ENCODE measurements around the gene OR5A2. TPM values are rescaled to one million over a fixed set of nuclear protein-coding genes. Genes with fewer than 3 reads are reported as not detected.

Gene OR5A2
- total RNA-seq, 6 experiments from 2014 or later: not detected

- intact Hi-C loops (cut with DNase I): no loop called here
- ATAC-seq (peak in 3 of 4 donors; percentile 19 to 59 (median 51)), DNase-seq (no peak)
- 39% methylated on average over 2 of the region's 2 CpGs for WGBS (ENCODE audit: insufficient coverage, low coverage, low lambda C conversion rate, missing lambda C conversion rate)
- no peaks in the 10 kb centered on the region for H3K27me3 ChIP-seq
- TF ChIP-seq POLR2A (IDR thresholded peaks at IDR 0.05): no peak
- H3K36me3 ChIP-seq: no peaks in the 10 kb centered on the region
- no peak overlapping the region for H3K27ac ChIP-seq
- H3K9me3 ChIP-seq: no peaks in the 10 kb centered on the region
- no peak overlapping the region for H3K4me3 ChIP-seq
- H3K4me1 ChIP-seq: no peaks in the 10 kb centered on the region
Measured at GRCh38 chr11:59423835-59424234, 2.4 kb downstream of the OR5A2 start.

- TF ChIP-seq POLR2A (IDR thresholded peaks at IDR 0.05): no peak
- TF ChIP-seq CTCF (IDR thresholded peaks at IDR 0.05): no peak
- no peak for DNase-seq
- intact Hi-C loops (cut with DNase I): no loop called here
Measured at GRCh38 chr11:59418156-59418555, 8.1 kb downstream of the OR5A2 start.

GRCh38 chr11:59417023-59417422 lies 9.2 kb downstream of the OR5A2 start:
- Histone ChIP-seq H3K4me1 (no peaks in the 10 kb centered on the region), H3K27me3 (no peaks in the 10 kb centered on the region), H3K4me3 (no peak overlapping the region), H3K27ac (no peak overlapping the region), H3K36me3 (no peaks in the 10 kb centered on the region), H3K9me3 (no peaks in the 10 kb centered on the region)
- TF ChIP-seq CTCF (IDR thresholded peaks at IDR 0.05) (no peak), POLR2A (IDR thresholded peaks at IDR 0.05) (no peak)
- intact Hi-C loops (cut with DNase I): no loop called here
- DNase-seq (no peak), ATAC-seq (no peak)
- WGBS (ENCODE audit: insufficient coverage, low coverage, low lambda C conversion rate, missing lambda C conversion rate): 47% methylated on average over 5 of the region's 5 CpGs

More at GRCh38 chr11:59418156-59418555, 8.1 kb downstream of the OR5A2 start:
- WGBS (ENCODE audit: insufficient coverage, low coverage, low lambda C conversion rate, missing lambda C conversion rate): 88% methylated on average over 2 of the region's 2 CpGs
- H3K4me3 ChIP-seq: no peak overlapping the region
- no peaks in the 10 kb centered on the region for H3K36me3 ChIP-seq
- H3K9me3 ChIP-seq: no peaks in the 10 kb centered on the region
- H3K27ac ChIP-seq: no peak overlapping the region
- no peaks in the 10 kb centered on the region for H3K27me3 ChIP-seq
- no peaks in the 10 kb centered on the region for H3K4me1 ChIP-seq
- no peak for ATAC-seq

- Histone ChIP-seq H3K36me3 (no peaks in the 10 kb centered on the region), H3K27ac (no peak overlapping the region), H3K4me1 (no peaks in the 10 kb centered on the region), H3K4me3 (no peak overlapping the region), H3K27me3 (no peaks in the 10 kb centered on the region), H3K9me3 (no peaks in the 10 kb centered on the region)
- intact Hi-C loops (cut with DNase I): no loop called here
- no peak for DNase-seq
- no peak for TF ChIP-seq POLR2A (IDR thresholded peaks at IDR 0.05)
- no peak for TF ChIP-seq CTCF (IDR thresholded peaks at IDR 0.05)
- 62% methylated on average over 3 of the region's 5 CpGs for WGBS (ENCODE audit: insufficient coverage, low coverage, low lambda C conversion rate, missing lambda C conversion rate)
- no peak for ATAC-seq
Measured at GRCh38 chr11:59416613-59417012, 9.6 kb downstream of the OR5A2 start.

- TF ChIP-seq POLR2A (IDR thresholded peaks at IDR 0.05) (no peak), CTCF (IDR thresholded peaks at IDR 0.05) (no peak)
- intact Hi-C loops (cut with DNase I): no loop called here
- WGBS (ENCODE audit: insufficient coverage, low coverage, low lambda C conversion rate, missing lambda C conversion rate): 71% methylated on average over 1 of the region's 1 CpG
Measured at GRCh38 chr11:59415111-59415510, 11.1 kb downstream of the OR5A2 start.

More at GRCh38 chr11:59415111-59415510, 11.1 kb downstream of the OR5A2 start:
- Histone ChIP-seq H3K4me1 (no peaks in the 10 kb centered on the region), H3K9me3 (no peaks in the 10 kb centered on the region), H3K36me3 (no peaks in the 10 kb centered on the region), H3K27ac (no peak overlapping the region), H3K27me3 (no peaks in the 10 kb centered on the region), H3K4me3 (no peak overlapping the region)
- ATAC-seq (no peak), DNase-seq (no peak)
